Measurements from ENCODE around the gene GDE1. TPM values are rescaled to one million over a fixed set of nuclear protein-coding genes. Genes with fewer than 3 reads are reported as not detected.

The GDE1 gene
- total and polyA plus RNA-seq, 5 experiments from 2014 or later: 20.9 to 27.4 (median 25.4) TPM

DNA sequence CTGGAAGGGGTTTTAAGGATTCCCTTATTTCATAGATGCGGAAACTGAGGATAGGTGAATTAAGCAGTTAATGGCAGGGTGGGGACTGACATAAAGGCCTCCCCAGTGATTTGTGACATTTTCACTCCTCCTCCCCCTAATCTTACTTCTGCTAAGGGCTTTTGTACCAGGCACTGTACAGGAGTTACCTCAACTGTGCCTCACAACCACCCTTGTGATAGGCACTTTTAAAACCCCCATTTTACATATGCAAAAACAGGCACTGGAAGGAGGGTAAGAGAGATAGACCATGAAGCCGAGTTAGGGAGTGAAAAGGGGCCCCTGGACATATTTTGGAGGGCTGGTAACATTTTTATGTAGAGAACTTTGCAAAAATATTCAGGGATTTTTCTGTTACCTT lies 862 bp upstream of the GDE1 start:
- Mint-ChIP-seq H3K9me3 (no peaks in the 10 kb centered on the region), H3K4me3 (peak overlapping the region in 7 of 10 donors; percentile 96 to 100 (median 96)), H3K27ac (peak overlapping the region in 5 of 10 donors; percentile 89 to 97 (median 91)), H3K36me3 (peaks cover 0 to 2% (median 0%) of the 10 kb centered on the region in 3 donors), H3K4me1 (peaks cover 33 to 64% (median 57%) of the 10 kb centered on the region in 4 donors), H3K27me3 (no peaks in the 10 kb centered on the region)
- ATAC-seq (no peak), DNase-seq (no peak)
- POLR2A ChIA-PET: interaction anchor here (2.7 kb wide), 1 partner anchor 32 kb away, joined by 33 read pairs; the partner anchor contains the start of gene VPS35L

DNA sequence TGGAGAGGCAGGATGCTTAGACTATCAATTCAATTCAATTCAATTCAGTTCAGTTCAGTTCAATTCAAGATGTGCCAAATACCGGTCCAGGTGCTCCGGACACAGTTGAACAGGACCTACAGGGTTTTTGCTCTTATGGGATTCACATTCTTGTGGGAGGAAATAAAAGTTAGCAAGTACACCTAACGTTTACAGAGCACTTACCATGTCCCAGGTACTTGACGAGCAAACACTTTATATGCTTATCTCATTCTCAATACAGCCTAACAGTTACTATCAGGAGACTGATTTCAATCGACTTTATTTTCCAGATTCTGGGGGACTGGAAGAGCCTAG lies 467 bp upstream of the GDE1 start:
- H3K4me3 Mint-ChIP-seq: peak overlapping the region; percentile 93 to 100 (median 96)

GRCh38 chr16:19520861-19521331 lies 1.0 kb downstream of the GDE1 start:
- Mint-ChIP-seq H3K27me3 (no peaks in the 10 kb centered on the region), H3K4me3 (peak overlapping the region; percentile 93 to 100 (median 96)), H3K9me3 (no peaks in the 10 kb centered on the region), H3K36me3 (peaks cover 0 to 20% (median 11%) of the 10 kb centered on the region in 3 donors), H3K4me1 (peaks cover 38 to 74% (median 69%) of the 10 kb centered on the region in 4 donors), H3K27ac (peak overlapping the region; percentile 89 to 97 (median 94))
- ATAC-seq (no peak), DNase-seq (peak in 1 of 10 donors; percentile 1)
- POLR2A ChIA-PET: interaction anchor here (0.7 to 1.6 kb wide), 3 partner anchors 34 to 453 kb away, joined by 3 to 11 read pairs (median 3); partner anchors contain the start of genes COQ7 and VPS35L

More for the DNA sequence above, 467 bp upstream of the GDE1 start:
- Mint-ChIP-seq H3K27me3 (no peaks in the 10 kb centered on the region), H3K27ac (peak overlapping the region; percentile 43 to 97 (median 94)), H3K36me3 (peaks cover 0 to 5% (median 3%) of the 10 kb centered on the region in 3 donors), H3K4me1 (peaks cover 33 to 67% (median 60%) of the 10 kb centered on the region in 4 donors), H3K9me3 (no peaks in the 10 kb centered on the region)
- DNase-seq (no peak), ATAC-seq (no peak)
- POLR2A ChIA-PET: interaction anchor here (1.6 kb wide), 1 partner anchor 33 kb away, joined by 11 read pairs; the partner anchor contains the start of gene VPS35L

DNA sequence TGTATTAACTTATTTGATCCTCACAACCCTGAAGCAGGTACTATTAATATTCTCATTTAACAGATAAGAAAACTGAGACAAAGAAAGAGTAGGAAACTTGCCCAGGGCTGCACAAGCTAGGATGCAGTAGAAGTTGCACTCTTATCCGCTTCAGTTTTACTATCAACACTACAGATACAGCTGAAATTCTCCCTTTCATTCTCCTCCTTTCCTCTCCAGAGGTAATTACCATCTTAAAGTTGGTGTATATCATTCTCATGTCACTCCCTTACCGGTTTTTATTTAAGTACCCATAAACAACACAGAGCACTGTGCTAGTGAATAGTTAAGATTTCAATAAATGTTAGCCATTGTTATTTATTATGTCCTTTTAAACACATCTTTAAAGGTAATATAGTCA lies 3.5 kb downstream of the GDE1 start:
- no peaks in the 10 kb centered on the region for H3K27me3 Mint-ChIP-seq
- peak overlapping the region in 1 of 10 donors; percentile 66 for H3K27ac Mint-ChIP-seq
- no peaks in the 10 kb centered on the region for H3K9me3 Mint-ChIP-seq
- H3K4me1 Mint-ChIP-seq: peaks cover 25 to 65% (median 60%) of the 10 kb centered on the region in 4 donors
- POLR2A ChIA-PET: no interaction called here
- peaks cover 0 to 41% (median 21%) of the 10 kb centered on the region in 3 donors for H3K36me3 Mint-ChIP-seq
- ATAC-seq (no peak), DNase-seq (no peak)
- H3K4me3 Mint-ChIP-seq: peak overlapping the region in 1 of 10 donors; percentile 33

GRCh38 chr16:19517424-19518089 lies 4.3 kb downstream of the GDE1 start:
- H3K27ac Mint-ChIP-seq: peak overlapping the region in 1 of 10 donors; percentile 1
- H3K36me3 Mint-ChIP-seq: peaks cover 0 to 47% (median 24%) of the 10 kb centered on the region in 3 donors
- peaks cover 25 to 62% (median 60%) of the 10 kb centered on the region in 4 donors for H3K4me1 Mint-ChIP-seq
- peak overlapping the region in 1 of 10 donors; percentile 24 for H3K4me3 Mint-ChIP-seq
- H3K27me3 Mint-ChIP-seq: no peaks in the 10 kb centered on the region
- DNase-seq (no peak), ATAC-seq (no peak)
- POLR2A ChIA-PET: no interaction called here
- H3K9me3 Mint-ChIP-seq: no peaks in the 10 kb centered on the region

DNA sequence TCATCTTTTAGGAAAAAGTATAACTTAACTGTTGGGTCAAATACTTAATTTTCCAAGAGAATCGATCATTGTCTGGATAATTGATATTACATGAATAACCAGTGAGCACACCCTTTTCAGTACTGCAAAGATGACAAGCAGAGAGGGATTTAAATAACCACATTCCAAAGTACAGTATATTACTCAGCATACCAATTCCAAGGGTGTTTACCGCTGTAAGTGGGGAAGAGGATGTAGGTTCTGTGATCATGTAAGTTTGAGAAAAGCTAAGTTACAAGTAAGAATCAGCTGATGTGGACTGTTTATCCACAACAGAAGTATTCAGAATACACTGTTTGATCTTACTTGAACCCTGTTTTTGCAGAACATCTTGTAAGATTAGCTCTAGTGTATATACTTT lies 6.1 kb downstream of the GDE1 start:
- POLR2A ChIA-PET: no interaction called here
- peaks cover 0 to 60% (median 24%) of the 10 kb centered on the region in 3 donors for H3K36me3 Mint-ChIP-seq
- H3K4me3 Mint-ChIP-seq: no peak overlapping the region
- peak overlapping the region in 1 of 10 donors; percentile 22 for H3K27ac Mint-ChIP-seq
- no peaks in the 10 kb centered on the region for H3K9me3 Mint-ChIP-seq
- no peaks in the 10 kb centered on the region for H3K27me3 Mint-ChIP-seq
- ATAC-seq: no peak
- H3K4me1 Mint-ChIP-seq: peaks cover 11 to 51% (median 44%) of the 10 kb centered on the region in 4 donors
- no peak for DNase-seq

DNA sequence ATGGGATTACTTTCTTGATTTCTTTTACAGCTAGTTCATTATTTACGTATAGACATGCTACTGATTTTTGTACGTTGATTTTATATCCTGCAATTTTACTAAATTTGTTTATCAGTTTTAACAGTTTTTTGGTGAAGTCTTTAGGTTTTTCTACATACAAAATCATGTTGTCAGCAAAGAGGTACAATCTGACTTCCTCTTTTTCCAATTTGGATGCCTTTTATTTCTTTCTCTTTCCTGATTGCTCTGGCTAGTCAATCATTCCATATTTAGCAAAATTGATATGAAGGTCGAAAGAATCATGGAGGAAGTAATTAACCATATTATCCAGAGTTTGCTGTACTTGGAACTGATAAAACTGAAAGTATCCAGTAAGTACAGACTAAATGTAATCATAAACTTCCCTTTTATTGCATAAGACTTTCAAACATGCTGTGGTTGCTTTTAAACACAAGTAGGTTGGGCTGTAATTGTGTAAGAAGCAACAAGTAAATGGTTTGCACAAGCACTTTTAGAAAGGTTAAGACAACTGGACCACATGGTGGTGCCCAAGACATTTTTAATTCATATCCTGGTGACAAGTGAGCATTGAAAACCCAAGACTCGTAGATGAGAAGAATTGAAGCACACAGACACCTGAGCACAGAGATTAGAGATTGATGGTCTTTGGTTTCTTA lies 8.4 kb downstream of the GDE1 start:
- Mint-ChIP-seq H3K4me3 (peak overlapping the region in 1 of 10 donors; percentile 26), H3K27me3 (no peaks in the 10 kb centered on the region), H3K27ac (peak overlapping the region in 1 of 10 donors; percentile 63), H3K9me3 (no peaks in the 10 kb centered on the region), H3K4me1 (peaks cover 9 to 35% (median 28%) of the 10 kb centered on the region in 4 donors), H3K36me3 (peaks cover 0 to 69% (median 24%) of the 10 kb centered on the region in 3 donors)
- ATAC-seq (no peak), DNase-seq (no peak)
- POLR2A ChIA-PET: interaction anchor here (1.2 kb wide), 1 partner anchor 11 kb away, joined by 4 read pairs; no protein-coding TSS in a partner anchor

- ATAC-seq (no peak), DNase-seq (no peak)
- Mint-ChIP-seq H3K9me3 (no peaks in the 10 kb centered on the region), H3K36me3 (peaks cover 0 to 74% (median 20%) of the 10 kb centered on the region in 3 donors), H3K4me1 (peaks cover 6 to 26% (median 21%) of the 10 kb centered on the region in 4 donors), H3K4me3 (no peak overlapping the region), H3K27me3 (no peaks in the 10 kb centered on the region), H3K27ac (peak overlapping the region in 3 of 10 donors; percentile 28 to 75 (median 39))
- POLR2A ChIA-PET: no interaction called here
Observed at GRCh38 chr16:19512297-19512696, 9.6 kb downstream of the GDE1 start.

DNA sequence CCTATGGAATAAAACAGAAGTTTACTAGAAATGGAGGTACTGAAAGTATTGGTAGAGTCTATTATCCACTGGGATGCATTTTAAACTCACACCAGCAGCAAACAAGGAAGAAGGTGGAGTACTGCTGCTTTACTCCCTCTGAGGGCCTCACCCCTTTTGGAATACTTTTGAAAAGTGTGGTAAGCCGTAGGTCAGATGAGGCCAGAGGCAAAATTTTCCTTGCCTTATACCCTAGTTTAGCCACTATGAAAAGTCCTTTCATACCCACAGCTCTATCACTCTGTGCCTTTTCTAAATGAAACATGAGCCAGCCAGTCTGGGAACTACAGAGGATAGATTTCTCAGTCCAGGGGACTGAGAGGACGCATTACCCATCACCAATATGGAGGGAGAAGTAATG lies 14.0 kb downstream of the GDE1 start:
- ATAC-seq (no peak), DNase-seq (no peak)
- Mint-ChIP-seq H3K36me3 (peaks cover 0 to 78% (median 20%) of the 10 kb centered on the region in 3 donors), H3K4me1 (peaks cover 0 to 4% (median 2%) of the 10 kb centered on the region in 4 donors), H3K9me3 (no peaks in the 10 kb centered on the region), H3K27ac (no peak overlapping the region), H3K27me3 (no peaks in the 10 kb centered on the region), H3K4me3 (no peak overlapping the region)
- POLR2A ChIA-PET: no interaction called here

GRCh38 chr16:19506965-19507364 lies 14.9 kb downstream of the GDE1 start:
- Mint-ChIP-seq H3K4me1 (peaks cover 0 to 3% (median 2%) of the 10 kb centered on the region in 4 donors), H3K36me3 (peaks cover 0 to 77% (median 24%) of the 10 kb centered on the region in 3 donors), H3K27ac (no peak overlapping the region), H3K27me3 (no peaks in the 10 kb centered on the region), H3K4me3 (no peak overlapping the region), H3K9me3 (no peaks in the 10 kb centered on the region)
- POLR2A ChIA-PET: no interaction called here
- DNase-seq: no peak
- no peak for ATAC-seq

GRCh38 chr16:19505600-19506303 lies 16.1 kb downstream of the GDE1 start:
- no peak for DNase-seq
- POLR2A ChIA-PET: no interaction called here
- Mint-ChIP-seq H3K27me3 (no peaks in the 10 kb centered on the region), H3K9me3 (no peaks in the 10 kb centered on the region), H3K36me3 (peaks cover 6 to 81% (median 30%) of the 10 kb centered on the region in 3 donors), H3K27ac (peak overlapping the region in 3 of 10 donors; percentile 4 to 72 (median 42)), H3K4me3 (no peak overlapping the region), H3K4me1 (no peaks in the 10 kb centered on the region)
- ATAC-seq: no peak

GRCh38 chr16:19503461-19504075 lies 18.3 kb downstream of the GDE1 start:
- Mint-ChIP-seq H3K36me3 (peaks cover 6 to 88% (median 34%) of the 10 kb centered on the region in 3 donors), H3K27me3 (no peaks in the 10 kb centered on the region), H3K9me3 (no peaks in the 10 kb centered on the region), H3K27ac (peak overlapping the region in 1 of 10 donors; percentile 1), H3K4me3 (no peak overlapping the region), H3K4me1 (no peaks in the 10 kb centered on the region)
- POLR2A ChIA-PET: no interaction called here
- ATAC-seq: no peak
- DNase-seq: no peak

Data from naive thymus-derived CD8-positive, alpha-beta T cell (primary cell).